NCI-H446 treated with DMSO at 0.1 percent for 48 hours (cell line): ENCODE data around the gene FPR1.

ENCODE experiments used
- DNase-seq: peaks from one replicate; lab custom pipeline; 2025; lab: John Stamatoyannopoulos, UW

Gene FPR1

GRCh38 chr19:51735759-51736449, 15.8 kb downstream of the FPR1 start:
- DNase-seq, result no peak

- no peak for DNase-seq
Observed at GRCh38 chr19:51733742-51734522, 17.7 kb downstream of the FPR1 start.

GRCh38 chr19:51729781-51730180, 21.9 kb downstream of the FPR1 start:
- no peak for DNase-seq

GRCh38 chr19:51727349-51727880, 24.3 kb downstream of the FPR1 start:
- no peak for DNase-seq

- DNase-seq, result no peak
Observed at GRCh38 chr19:51726049-51726448, 25.6 kb downstream of the FPR1 start.

GRCh38 chr19:51724543-51724942, 27.1 kb downstream of the FPR1 start:
- DNase-seq, result no peak

GRCh38 chr19:51722492-51722891, 29.2 kb downstream of the FPR1 start:
- no peak for DNase-seq

GRCh38 chr19:51721905-51722304, 29.8 kb downstream of the FPR1 start:
- DNase-seq, result no peak

GRCh38 chr19:51719251-51719988, 32.3 kb downstream of the FPR1 start:
- DNase-seq, result no peak

GRCh38 chr19:51716925-51717324, 34.8 kb downstream of the FPR1 start:
- no peak for DNase-seq

GRCh38 chr19:51715850-51716249, 35.8 kb downstream of the FPR1 start:
- no peak for DNase-seq

- no peak for DNase-seq
Observed at GRCh38 chr19:51714848-51715247, 36.8 kb downstream of the FPR1 start.

- DNase-seq, result no peak
Observed at GRCh38 chr19:51713319-51714285, 38.1 kb downstream of the FPR1 start.

- no peak for DNase-seq
Observed at GRCh38 chr19:51712461-51713081, 39.1 kb downstream of the FPR1 start.

- DNase-seq, result no peak
Observed at GRCh38 chr19:51711702-51712101, 40.0 kb downstream of the FPR1 start.

- no peak for DNase-seq
Observed at GRCh38 chr19:51710163-51710562, 41.5 kb downstream of the FPR1 start.

- no peak for DNase-seq
Observed at GRCh38 chr19:51709575-51709974, 42.1 kb downstream of the FPR1 start.

GRCh38 chr19:51708811-51709210, 42.9 kb downstream of the FPR1 start:
- no peak for DNase-seq

- no peak for DNase-seq
Observed at GRCh38 chr19:51706885-51707284, 44.8 kb downstream of the FPR1 start.

GRCh38 chr19:51706296-51706695, 45.4 kb downstream of the FPR1 start:
- no peak for DNase-seq

- DNase-seq, result no peak
Observed at GRCh38 chr19:51704626-51705025, 47.1 kb downstream of the FPR1 start.
